HG03439 (cell line): Measurements from ENCODE around the gene EMC10.
"Not testable (repeated sequence)": the region's sequence is repeated elsewhere in the genome, so short reads cannot be mapped to it uniquely, and the experiment has no call there.

Experiments used
- ATAC-seq: cut with Tn5 transposase; IDR thresholded peaks from one replicate; pipeline ENCODE4 v1.9.1; 2021; ENCODE audit warnings: mild to moderate bottlenecking, moderate library complexity; ENCODE audit not compliant: unreplicated experiment

Gene EMC10

GRCh38 chr19:50476224-50476906 is at the start of gene EMC10, which contains the start of gene GARIN5A:
Gene EMC10 (plus strand): TSS chr19:50476507. CDS start chr19:50476545, 38 bp downstream.
Gene GARIN5A (minus strand): TSS chr19:50476848. CDS start chr19:50476388, 460 bp downstream.
- peak; percentile 68 for ATAC-seq

DNA sequence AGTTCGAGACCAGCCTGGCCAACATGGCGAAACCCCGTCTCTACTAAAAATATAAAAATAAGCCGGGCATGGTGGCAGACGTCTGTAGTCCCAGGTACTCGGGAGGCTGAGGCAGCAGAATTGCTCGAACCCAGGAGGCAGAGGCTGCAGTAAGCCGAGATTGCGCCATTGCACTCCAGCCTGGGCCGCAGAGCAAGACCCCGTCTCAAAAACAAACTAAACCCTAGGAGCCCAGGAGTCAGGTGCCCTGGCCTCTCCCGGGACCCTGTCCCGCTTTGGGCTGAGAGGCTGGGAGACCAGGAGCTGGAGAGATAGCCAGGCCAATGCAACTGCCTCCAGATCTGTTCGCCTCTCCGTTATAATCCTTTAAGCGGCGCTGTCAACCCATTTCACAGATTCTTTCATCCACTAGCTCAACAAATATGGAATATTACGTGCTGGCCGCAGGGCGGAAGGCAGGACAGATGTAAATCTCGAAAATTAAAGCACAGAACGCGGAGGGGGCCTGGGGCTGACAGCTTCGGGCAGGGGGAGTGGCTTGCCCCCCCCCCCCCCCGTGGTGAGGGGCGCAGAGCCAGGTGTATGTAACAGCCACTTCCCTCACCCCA is 48.9 kb upstream of the EMC10 start:
- no peak for ATAC-seq

DNA sequence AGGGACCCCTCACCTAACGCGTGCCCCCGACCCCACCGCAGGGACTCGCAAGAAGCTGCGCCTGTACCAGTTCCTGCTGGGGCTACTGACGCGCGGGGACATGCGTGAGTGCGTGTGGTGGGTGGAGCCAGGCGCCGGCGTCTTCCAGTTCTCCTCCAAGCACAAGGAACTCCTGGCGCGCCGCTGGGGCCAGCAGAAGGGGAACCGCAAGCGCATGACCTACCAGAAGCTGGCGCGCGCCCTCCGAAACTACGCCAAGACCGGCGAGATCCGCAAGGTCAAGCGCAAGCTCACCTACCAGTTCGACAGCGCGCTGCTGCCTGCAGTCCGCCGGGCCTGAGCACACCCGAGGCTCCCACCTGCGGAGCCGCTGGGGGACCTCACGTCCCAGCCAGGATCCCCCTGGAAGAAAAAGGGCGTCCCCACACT is 48.3 kb upstream of the EMC10 start:
- no peak for ATAC-seq

GRCh38 chr19:50428772-50429463 is 47.4 kb upstream of the EMC10 start:
- no peak for ATAC-seq

DNA sequence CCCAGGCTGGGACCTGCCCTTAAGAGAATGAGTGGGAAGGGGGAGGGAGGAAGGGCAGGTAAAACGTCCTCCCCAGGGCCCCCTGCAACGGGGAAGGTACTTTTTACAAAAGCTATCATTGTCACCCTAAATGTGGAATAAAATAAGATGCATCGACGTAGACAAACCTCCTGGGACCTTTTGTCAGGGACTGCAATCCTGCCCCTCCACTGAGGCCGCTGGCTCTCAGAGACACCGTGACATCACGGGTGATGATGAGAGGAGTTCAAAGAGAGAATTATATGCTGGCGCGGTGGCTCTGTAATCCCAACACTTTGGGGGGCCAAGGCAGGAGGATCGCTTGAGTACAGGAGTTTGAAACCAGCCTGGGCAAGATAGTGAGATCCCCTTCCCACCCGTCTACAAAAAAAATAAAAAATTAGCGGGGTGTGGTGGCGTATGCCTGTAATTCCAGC is 45.4 kb upstream of the EMC10 start:
- ATAC-seq: no peak

- ATAC-seq: peak; percentile 65
Measured at GRCh38 chr19:50431343-50432220, 44.7 kb upstream of the EMC10 start.

- no peak for ATAC-seq
Measured at GRCh38 chr19:50432221-50433028, 43.9 kb upstream of the EMC10 start, which contains the start of gene MYBPC2. Gene MYBPC2 (plus strand): TSS chr19:50432892. CDS start chr19:50432954, 62 bp downstream.

- no peak for ATAC-seq
Measured at GRCh38 chr19:50433201-50434180, 42.8 kb upstream of the EMC10 start.

- no peak for ATAC-seq
Measured at GRCh38 chr19:50434525-50434924, 41.8 kb upstream of the EMC10 start.

GRCh38 chr19:50435221-50435620 is 41.1 kb upstream of the EMC10 start:
- no peak for ATAC-seq

- no peak for ATAC-seq
Measured at GRCh38 chr19:50435627-50436026, 40.7 kb upstream of the EMC10 start.

DNA sequence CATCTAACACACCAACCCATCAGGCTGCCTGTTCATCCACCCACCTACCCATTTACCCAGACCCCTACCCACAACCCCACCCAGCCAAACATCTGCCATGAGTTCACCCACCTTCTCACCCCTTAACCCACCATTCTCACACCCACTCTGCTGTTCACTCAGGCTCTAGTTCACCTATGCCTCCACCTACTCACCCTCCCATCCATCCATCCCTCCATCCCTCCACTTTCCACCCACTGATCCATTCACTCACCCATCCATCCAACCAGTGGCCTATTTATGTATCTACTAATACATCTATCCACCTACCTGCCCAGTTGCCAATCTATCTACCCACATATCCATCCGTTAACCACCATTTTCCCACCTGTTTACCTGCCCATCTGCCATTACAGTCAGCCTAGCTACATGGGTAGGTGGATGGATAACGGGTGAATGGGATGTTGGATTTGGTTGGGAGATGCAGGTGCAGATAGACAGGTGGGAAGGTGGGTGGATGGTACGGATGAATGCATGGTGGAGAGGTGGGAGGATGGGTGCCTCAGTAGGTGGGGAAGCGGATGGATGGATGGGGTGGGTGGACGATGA is 38.4 kb upstream of the EMC10 start:
- no peak for ATAC-seq

DNA sequence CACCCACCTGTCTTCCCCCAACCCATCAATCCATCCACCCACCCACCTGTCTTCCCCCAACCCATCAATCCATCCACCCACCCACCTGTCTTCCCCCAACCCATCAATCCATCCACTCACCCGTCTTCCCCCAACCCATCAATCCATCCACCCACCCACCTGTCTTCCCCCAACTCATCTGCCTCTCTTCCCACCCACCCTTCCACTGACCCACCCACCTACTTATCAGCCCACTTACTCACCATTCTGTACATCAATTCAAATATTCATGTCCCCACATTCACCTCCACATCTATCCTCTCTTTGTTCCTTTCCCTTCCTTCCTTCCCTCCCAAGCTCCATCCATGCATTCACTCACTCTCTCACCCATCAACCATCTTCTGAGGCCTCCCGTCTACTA is 37.2 kb upstream of the EMC10 start:
- ATAC-seq: not testable (repeated sequence)

- ATAC-seq: no peak
Measured at GRCh38 chr19:50444059-50444458, 32.2 kb upstream of the EMC10 start.

GRCh38 chr19:50447053-50447452 is 29.3 kb upstream of the EMC10 start:
- no peak for ATAC-seq

DNA sequence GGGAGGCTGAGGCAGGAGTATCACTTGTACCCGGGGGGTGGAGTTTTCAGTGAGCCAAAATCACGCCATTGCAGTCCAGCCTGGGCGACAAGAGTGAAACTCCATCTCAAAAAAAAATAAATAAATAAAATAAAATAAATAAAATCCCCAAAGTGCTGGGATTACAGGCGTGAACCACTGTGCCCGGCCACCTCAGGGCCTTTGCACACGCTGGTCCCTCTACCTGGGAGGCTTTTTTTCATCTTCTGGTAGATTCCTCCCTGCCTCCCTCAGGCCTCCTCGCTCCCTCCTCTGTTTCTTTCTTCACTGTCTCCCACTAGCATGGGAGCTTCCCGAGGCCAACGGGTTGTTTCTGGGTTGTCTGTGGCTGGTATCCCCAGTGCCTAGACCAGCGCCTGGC is 28.6 kb upstream of the EMC10 start:
- no peak for ATAC-seq

GRCh38 chr19:50449236-50449899 is 26.9 kb upstream of the EMC10 start:
- no peak for ATAC-seq
